WTC11 (cell line): ENCODE data around the gene ZNF74. TPM values are rescaled to one million over a fixed set of nuclear protein-coding genes. Genes with fewer than 3 reads are reported as not detected.
A peak's percentile ranks its signal among the peaks of the same experiment; 100 is the strongest.

Experiments used
- ATAC-seq: fragments of 200-7000 bp; cut with Tn5 transposase; 2 replicates; pipeline ENCODE4 v1.10.0; 2021; ENCODE audit warnings: mild to moderate bottlenecking, moderate library complexity
- CTCF ChIA-PET: fragments of 300-600 bp; sonication (Branson Sonifier 250); formaldehyde crosslinking; loops from one replicate; lab custom pipeline; 2021; ENCODE audit warnings: antibody characterized with exemption; lab: Charles Lee
- POLR2A ChIA-PET: fragments of 350-600 bp; sonication (Branson Sonifier 250); formaldehyde crosslinking; loops from one replicate; lab custom pipeline; 2021; ENCODE audit warnings: antibody characterized with exemption; lab: Charles Lee
- DNase-seq: peaks from one replicate; pipeline ENCODE4 v3.0.0; 2021; ENCODE audit warnings: low spot score
- H3K27ac Mint-ChIP-seq: 2 replicates; pipeline ENCODE4 v1.8.0; 2021; ENCODE audit warnings: mixed read lengths
- H3K27me3 Mint-ChIP-seq: 2 replicates; pipeline ENCODE4 v1.8.0; 2021; ENCODE audit warnings: low read depth, mild to moderate bottlenecking, moderate library complexity, mixed read lengths
- H3K36me3 Mint-ChIP-seq: 2 replicates; pipeline ENCODE4 v1.8.0; 2021; ENCODE audit warnings: mixed read lengths
- H3K4me1 Mint-ChIP-seq: 2 replicates; pipeline ENCODE4 v1.8.0; 2022; ENCODE audit warnings: mixed read lengths
- H3K4me3 Mint-ChIP-seq: 2 replicates; pipeline ENCODE4 v1.8.0; 2021; ENCODE audit warnings: mild to moderate bottlenecking, moderate library complexity, mixed read lengths
- H3K9me3 Mint-ChIP-seq: 2 replicates; pipeline ENCODE4 v1.8.0; 2021; ENCODE audit warnings: mixed read lengths
- PRRX2 ChIP-seq: fragments of 250-450 bp; sonication (Bioruptor Pico); IDR thresholded peaks from 2 replicates; pipeline ENCODE4 v1.8.0; 2021; ENCODE audit warnings: mild to moderate bottlenecking
- SOX15 ChIP-seq: fragments of 250-450 bp; sonication (Bioruptor Pico); IDR thresholded peaks from 2 replicates; pipeline ENCODE4 v1.9.0; 2021; ENCODE audit warnings: mild to moderate bottlenecking
- SP1 ChIP-seq: sonication (generic); formaldehyde crosslinking; conservative IDR thresholded peaks from 2 replicates; pipeline ENCODE4 v1.8.1; 2022; ENCODE audit warnings: missing genetic modification reagents
- ZNF317 ChIP-seq: sonication (generic); formaldehyde crosslinking; IDR thresholded peaks from 2 replicates; pipeline ENCODE4 v1.8.1; 2023; ENCODE audit warnings: low read depth, mild to moderate bottlenecking, moderate library complexity, missing genetic modification reagents, borderline replicate concordance
- total RNA-seq: library from RNA; stranded (reverse); gene quantifications from 3 replicates; pipeline ENCODE4 v1.2.3, GENCODE V29; 2021
- TF ChIP-seq, protein P1 (sequence below): fragments of 250-450 bp; sonication (Bioruptor Pico); IDR thresholded peaks from 2 replicates; pipeline ENCODE4 v1.9.0; 2021; ENCODE audit warnings: mild to moderate bottlenecking, borderline replicate concordance
- TF ChIP-seq, protein P2 (sequence below): sonication (generic); formaldehyde crosslinking; IDR thresholded peaks from 2 replicates; pipeline ENCODE4 v1.8.1; 2022; ENCODE audit warnings: mild to moderate bottlenecking, missing genetic modification reagents, moderate library complexity, borderline replicate concordance
- TF ChIP-seq, protein P3 (sequence below): sonication (generic); formaldehyde crosslinking; IDR thresholded peaks from 2 replicates; pipeline ENCODE4 v1.8.1; 2023; ENCODE audit warnings: mild to moderate bottlenecking, missing genetic modification reagents, borderline replicate concordance
- TF ChIP-seq, protein P4 (sequence below): fragments of 250-450 bp; sonication (Bioruptor Pico); IDR thresholded peaks from 2 replicates; pipeline ENCODE4 v1.9.0; 2021; ENCODE audit warnings: mild to moderate bottlenecking
- TF ChIP-seq, protein P5 (sequence below): sonication (generic); formaldehyde crosslinking; conservative IDR thresholded peaks from 2 replicates; pipeline ENCODE4 v1.8.1; 2022; ENCODE audit warnings: mild to moderate bottlenecking, missing genetic modification reagents
- TF ChIP-seq, protein P6 (sequence below): sonication (generic); formaldehyde crosslinking; IDR thresholded peaks from 2 replicates; pipeline ENCODE4 v1.8.1; 2023; ENCODE audit warnings: mild to moderate bottlenecking, missing genetic modification reagents
- TF ChIP-seq, protein P7 (sequence below): sonication (generic); formaldehyde crosslinking; IDR thresholded peaks from 2 replicates; pipeline ENCODE4 v1.8.0; 2023; ENCODE audit warnings: missing genetic modification reagents

The ZNF74 gene
- total RNA-seq, 1 experiment from 2014 or later: 62.8 TPM

DNA sequence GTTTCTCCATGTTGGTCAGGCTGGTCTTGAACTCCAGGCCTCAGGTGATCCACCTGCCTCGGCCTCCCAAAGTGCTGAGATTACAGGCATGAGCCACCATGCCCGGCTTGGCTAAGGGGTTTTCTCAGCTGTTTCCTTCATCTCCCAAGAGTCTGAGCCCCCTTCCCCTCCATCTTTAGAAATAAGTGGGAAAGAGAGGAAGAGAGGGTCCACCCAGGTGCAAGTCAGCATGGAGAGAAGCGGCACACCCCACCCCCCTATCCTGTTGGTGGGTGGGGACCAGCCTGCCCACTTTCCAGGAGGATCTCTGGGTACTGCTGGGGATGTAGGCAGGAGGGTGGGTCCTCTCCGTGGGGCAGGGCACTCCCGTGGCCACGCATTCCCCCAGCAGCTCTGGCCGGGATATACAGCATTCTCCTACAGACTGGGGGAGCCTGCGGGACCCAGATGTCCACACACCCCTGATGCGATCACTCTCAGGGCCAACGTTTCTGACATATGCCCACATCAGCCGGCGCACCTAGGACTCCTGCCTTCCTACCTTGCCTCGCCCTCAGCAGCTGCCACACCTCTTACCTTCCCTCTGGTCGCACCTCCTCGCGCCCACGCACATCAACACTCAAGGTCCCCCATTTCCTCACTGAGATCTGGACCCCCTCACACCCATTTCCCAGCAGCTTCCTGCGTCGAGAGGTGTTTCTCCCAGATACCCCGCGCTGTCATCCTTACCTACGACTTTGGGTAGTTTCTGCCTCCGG, 34.7 kb downstream of the ZNF74 start (continued):
- TF ChIP-seq, protein P1, sequence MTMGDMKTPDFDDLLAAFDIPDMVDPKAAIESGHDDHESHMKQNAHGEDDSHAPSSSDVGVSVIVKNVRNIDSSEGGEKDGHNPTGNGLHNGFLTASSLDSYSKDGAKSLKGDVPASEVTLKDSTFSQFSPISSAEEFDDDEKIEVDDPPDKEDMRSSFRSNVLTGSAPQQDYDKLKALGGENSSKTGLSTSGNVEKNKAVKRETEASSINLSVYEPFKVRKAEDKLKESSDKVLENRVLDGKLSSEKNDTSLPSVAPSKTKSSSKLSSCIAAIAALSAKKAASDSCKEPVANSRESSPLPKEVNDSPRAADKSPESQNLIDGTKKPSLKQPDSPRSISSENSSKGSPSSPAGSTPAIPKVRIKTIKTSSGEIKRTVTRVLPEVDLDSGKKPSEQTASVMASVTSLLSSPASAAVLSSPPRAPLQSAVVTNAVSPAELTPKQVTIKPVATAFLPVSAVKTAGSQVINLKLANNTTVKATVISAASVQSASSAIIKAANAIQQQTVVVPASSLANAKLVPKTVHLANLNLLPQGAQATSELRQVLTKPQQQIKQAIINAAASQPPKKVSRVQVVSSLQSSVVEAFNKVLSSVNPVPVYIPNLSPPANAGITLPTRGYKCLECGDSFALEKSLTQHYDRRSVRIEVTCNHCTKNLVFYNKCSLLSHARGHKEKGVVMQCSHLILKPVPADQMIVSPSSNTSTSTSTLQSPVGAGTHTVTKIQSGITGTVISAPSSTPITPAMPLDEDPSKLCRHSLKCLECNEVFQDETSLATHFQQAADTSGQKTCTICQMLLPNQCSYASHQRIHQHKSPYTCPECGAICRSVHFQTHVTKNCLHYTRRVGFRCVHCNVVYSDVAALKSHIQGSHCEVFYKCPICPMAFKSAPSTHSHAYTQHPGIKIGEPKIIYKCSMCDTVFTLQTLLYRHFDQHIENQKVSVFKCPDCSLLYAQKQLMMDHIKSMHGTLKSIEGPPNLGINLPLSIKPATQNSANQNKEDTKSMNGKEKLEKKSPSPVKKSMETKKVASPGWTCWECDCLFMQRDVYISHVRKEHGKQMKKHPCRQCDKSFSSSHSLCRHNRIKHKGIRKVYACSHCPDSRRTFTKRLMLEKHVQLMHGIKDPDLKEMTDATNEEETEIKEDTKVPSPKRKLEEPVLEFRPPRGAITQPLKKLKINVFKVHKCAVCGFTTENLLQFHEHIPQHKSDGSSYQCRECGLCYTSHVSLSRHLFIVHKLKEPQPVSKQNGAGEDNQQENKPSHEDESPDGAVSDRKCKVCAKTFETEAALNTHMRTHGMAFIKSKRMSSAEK (CRISPR knock-in tag): no peak
- TF ChIP-seq, protein P2, sequence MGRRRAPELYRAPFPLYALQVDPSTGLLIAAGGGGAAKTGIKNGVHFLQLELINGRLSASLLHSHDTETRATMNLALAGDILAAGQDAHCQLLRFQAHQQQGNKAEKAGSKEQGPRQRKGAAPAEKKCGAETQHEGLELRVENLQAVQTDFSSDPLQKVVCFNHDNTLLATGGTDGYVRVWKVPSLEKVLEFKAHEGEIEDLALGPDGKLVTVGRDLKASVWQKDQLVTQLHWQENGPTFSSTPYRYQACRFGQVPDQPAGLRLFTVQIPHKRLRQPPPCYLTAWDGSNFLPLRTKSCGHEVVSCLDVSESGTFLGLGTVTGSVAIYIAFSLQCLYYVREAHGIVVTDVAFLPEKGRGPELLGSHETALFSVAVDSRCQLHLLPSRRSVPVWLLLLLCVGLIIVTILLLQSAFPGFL (CRISPR knock-in tag): no peak
- TF ChIP-seq, protein P3, sequence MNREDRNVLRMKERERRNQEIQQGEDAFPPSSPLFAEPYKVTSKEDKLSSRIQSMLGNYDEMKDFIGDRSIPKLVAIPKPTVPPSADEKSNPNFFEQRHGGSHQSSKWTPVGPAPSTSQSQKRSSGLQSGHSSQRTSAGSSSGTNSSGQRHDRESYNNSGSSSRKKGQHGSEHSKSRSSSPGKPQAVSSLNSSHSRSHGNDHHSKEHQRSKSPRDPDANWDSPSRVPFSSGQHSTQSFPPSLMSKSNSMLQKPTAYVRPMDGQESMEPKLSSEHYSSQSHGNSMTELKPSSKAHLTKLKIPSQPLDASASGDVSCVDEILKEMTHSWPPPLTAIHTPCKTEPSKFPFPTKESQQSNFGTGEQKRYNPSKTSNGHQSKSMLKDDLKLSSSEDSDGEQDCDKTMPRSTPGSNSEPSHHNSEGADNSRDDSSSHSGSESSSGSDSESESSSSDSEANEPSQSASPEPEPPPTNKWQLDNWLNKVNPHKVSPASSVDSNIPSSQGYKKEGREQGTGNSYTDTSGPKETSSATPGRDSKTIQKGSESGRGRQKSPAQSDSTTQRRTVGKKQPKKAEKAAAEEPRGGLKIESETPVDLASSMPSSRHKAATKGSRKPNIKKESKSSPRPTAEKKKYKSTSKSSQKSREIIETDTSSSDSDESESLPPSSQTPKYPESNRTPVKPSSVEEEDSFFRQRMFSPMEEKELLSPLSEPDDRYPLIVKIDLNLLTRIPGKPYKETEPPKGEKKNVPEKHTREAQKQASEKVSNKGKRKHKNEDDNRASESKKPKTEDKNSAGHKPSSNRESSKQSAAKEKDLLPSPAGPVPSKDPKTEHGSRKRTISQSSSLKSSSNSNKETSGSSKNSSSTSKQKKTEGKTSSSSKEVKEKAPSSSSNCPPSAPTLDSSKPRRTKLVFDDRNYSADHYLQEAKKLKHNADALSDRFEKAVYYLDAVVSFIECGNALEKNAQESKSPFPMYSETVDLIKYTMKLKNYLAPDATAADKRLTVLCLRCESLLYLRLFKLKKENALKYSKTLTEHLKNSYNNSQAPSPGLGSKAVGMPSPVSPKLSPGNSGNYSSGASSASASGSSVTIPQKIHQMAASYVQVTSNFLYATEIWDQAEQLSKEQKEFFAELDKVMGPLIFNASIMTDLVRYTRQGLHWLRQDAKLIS (CRISPR knock-in tag): no peak
- TF ChIP-seq PRRX2 (CRISPR knock-in tag): no peak
- TF ChIP-seq, protein P4, sequence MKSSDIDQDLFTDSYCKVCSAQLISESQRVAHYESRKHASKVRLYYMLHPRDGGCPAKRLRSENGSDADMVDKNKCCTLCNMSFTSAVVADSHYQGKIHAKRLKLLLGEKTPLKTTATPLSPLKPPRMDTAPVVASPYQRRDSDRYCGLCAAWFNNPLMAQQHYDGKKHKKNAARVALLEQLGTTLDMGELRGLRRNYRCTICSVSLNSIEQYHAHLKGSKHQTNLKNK: no peak
- TF ChIP-seq, protein P5, sequence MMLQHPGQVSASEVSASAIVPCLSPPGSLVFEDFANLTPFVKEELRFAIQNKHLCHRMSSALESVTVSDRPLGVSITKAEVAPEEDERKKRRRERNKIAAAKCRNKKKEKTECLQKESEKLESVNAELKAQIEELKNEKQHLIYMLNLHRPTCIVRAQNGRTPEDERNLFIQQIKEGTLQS (CRISPR knock-in tag): no peak
- no peak for TF ChIP-seq ZNF317 (CRISPR knock-in tag)
- TF ChIP-seq SOX15 (CRISPR knock-in tag): no peak
- TF ChIP-seq, protein P6, sequence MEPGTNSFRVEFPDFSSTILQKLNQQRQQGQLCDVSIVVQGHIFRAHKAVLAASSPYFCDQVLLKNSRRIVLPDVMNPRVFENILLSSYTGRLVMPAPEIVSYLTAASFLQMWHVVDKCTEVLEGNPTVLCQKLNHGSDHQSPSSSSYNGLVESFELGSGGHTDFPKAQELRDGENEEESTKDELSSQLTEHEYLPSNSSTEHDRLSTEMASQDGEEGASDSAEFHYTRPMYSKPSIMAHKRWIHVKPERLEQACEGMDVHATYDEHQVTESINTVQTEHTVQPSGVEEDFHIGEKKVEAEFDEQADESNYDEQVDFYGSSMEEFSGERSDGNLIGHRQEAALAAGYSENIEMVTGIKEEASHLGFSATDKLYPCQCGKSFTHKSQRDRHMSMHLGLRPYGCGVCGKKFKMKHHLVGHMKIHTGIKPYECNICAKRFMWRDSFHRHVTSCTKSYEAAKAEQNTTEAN: no peak

DNA sequence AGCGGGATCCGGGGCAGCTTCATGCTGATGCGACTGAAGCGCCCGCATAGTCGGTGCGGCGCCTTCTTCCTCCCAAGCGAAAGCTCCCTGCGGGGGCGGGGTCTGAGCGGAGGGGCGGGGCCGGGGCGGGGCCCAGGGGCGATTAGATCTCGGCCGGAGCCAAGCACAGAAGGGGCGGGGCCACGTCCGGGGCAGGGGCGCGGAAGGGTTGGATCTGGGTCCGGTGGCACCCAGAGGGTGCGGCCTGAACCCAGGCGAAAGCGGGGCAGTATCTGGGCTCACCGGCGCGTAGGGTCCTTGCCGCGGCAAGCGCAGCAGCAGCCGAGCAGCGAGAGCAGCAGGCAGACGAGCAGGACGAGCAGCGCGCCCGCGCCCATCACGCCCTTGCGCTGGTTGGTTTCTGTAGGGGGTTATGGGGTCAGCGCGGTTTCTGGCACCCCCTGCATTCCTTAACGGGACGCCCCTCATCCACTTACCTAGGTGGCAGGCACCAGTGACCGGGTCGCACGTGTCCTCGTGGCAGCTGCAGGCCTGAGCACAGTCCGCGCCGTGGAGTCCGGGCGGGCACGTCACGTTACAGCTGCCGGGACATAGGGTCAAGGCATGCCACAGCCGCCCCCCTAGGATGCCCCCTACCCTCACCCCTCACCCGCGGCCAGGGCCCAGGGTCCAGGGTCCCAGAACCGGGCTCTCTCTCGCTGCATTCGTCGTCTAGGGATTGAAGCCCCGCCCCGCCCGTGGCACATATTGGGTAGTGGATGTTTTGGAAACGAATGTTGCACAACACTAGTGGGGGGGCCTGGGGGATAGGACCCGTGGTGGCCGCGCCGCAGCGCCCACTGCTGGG, 35.5 kb downstream of the ZNF74 start:
- H3K4me3 Mint-ChIP-seq: peak overlapping the region; percentile 63
- ChIA-PET POLR2A (no interaction called here), CTCF (interaction anchor here (0.6 to 3.3 kb wide), 17 partner anchors 9 to 699 kb away, joined by 3 to 44 read pairs (median 4); no protein-coding TSS in a partner anchor)
- H3K9me3 Mint-ChIP-seq: no peaks in the 10 kb centered on the region
- H3K4me1 Mint-ChIP-seq: peaks cover 14% of the 10 kb centered on the region
- DNase-seq (peak; percentile 84), ATAC-seq (peak; percentile 38)
- H3K27ac Mint-ChIP-seq: no peak overlapping the region
- H3K36me3 Mint-ChIP-seq: peaks cover 9% of the 10 kb centered on the region
- peak; percentile 15; the same call in 1 of the 2 replicates for TF ChIP-seq SP1 (CRISPR knock-in tag)
- TF ChIP-seq, protein P7, sequence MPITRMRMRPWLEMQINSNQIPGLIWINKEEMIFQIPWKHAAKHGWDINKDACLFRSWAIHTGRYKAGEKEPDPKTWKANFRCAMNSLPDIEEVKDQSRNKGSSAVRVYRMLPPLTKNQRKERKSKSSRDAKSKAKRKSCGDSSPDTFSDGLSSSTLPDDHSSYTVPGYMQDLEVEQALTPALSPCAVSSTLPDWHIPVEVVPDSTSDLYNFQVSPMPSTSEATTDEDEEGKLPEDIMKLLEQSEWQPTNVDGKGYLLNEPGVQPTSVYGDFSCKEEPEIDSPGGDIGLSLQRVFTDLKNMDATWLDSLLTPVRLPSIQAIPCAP (CRISPR knock-in tag): no peak
- H3K27me3 Mint-ChIP-seq: peaks cover 46% of the 10 kb centered on the region
